Activated naive CD8-positive, alpha-beta T cell treated with anti-CD3 and anti-CD28 coated beads, Interleukin-2, amount 50 U/mL, for 16 hours (primary cell): ENCODE results near the gene CLK3.
A peak's percentile ranks its signal among the peaks of the same experiment; 100 is the strongest.
"Not testable (repeated sequence)": the region's sequence is repeated elsewhere in the genome, so short reads cannot be mapped to it uniquely, and the experiment has no call there.

Experiments
- DNase-seq: peaks from one replicate; pipeline ENCODE4 v3.0.0-alpha.2; 2020; ENCODE audit warnings: low read depth, low spot score

Gene CLK3

DNA sequence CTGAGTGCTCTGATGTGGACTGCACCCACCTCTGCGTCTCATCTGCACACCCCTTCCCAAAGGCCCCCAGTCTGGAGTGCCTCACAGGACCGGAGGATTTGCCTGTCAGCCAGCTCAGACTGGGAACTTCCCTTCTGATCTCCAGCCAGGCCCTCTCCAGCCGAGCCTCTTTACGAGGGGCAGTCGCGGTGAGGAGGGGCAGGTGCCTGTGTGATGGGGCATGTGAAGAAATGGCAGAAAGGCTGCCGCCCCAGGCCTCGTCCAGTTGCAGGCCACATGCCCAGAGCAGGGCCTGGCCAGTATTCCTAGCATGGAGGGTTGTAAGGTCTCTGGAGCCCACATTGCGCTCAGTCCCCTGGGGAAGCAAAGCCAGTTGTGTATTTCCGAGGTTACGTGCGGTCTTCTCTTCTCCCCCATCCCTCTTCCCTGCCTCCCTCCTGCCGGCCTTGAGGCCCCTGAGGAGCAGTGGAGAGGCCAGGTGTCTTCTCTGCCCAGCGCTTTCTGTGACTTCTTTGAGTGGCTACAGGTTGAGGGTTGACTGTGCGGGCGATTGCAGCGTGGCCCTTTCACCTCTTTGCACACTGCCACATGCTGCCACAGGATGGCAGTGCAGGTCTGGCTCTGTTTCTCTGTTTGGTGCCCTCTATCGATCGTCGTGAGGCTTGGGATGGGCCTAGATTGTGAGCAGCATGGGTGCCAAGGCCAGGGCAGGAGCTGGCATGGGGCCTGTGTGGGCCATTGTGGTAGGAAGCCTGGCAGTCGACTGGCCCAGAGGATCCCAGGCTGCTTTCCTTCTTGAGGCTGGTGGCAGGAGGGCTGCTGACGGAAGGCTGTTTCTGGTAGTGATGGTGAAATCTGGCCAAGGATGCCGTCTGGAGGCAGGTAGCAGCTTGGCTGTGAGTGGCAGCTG is 5.3 kb downstream of the CLK3 start:
- peak; percentile 64 for DNase-seq

DNA sequence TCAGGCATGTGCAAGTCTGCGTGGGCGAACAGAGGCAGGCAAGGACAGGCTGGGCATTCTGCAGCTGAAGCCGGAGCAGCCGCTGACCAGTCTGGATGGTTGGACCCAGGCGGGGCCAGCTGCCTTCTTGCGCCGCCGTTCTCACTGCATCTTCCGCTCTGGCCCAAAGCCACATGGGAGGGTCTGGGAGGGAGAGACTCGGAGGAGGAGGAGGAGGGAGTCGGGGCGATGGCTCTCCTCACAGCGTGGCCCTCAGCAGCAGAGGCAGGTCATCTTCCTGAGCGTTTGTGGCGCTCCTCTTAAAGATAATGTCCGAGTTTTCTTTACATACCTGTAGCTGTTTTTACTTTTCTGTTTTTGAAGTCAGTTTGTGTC is 5.9 kb downstream of the CLK3 start:
- no peak for DNase-seq

DNA sequence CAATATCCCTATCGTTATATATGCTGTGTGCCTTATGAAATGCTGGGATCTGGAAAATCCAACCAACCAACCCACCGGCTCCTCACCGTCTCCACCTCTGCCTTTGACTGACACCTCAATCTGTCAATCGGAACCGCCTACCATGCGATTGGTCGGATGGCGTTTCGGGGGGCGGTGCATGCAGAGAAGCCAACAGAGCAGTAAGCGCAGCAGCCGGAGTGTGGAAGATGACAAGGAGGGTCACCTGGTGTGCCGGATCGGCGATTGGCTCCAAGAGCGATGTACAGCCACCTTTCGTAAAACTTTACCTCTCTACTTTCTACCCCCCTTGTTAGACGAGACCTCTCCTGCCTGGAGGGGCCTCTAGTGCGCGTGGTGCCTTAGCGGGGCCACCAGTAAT is 6.3 kb downstream of the CLK3 start:
- DNase-seq, result no peak

DNA sequence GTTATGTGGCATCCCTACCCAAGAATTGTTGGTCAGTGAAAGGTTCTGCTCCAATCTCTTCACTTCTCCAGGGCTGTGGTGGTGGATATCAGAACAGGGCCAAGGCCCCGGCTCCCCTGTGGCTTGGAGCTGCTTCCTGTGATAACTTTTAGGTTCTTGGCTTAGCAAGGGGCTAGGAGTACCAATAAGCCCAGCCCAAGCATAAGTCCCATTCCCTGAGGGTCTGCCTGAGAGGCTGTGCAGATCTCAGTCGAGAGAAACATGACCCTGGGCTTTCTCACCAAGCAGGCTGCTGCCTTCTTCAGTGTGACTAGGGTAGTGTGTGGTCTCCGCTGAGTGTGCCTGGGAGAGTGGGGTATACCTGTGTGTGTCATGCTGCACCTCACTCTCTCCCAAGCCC is 7.1 kb downstream of the CLK3 start:
- no peak for DNase-seq

DNA sequence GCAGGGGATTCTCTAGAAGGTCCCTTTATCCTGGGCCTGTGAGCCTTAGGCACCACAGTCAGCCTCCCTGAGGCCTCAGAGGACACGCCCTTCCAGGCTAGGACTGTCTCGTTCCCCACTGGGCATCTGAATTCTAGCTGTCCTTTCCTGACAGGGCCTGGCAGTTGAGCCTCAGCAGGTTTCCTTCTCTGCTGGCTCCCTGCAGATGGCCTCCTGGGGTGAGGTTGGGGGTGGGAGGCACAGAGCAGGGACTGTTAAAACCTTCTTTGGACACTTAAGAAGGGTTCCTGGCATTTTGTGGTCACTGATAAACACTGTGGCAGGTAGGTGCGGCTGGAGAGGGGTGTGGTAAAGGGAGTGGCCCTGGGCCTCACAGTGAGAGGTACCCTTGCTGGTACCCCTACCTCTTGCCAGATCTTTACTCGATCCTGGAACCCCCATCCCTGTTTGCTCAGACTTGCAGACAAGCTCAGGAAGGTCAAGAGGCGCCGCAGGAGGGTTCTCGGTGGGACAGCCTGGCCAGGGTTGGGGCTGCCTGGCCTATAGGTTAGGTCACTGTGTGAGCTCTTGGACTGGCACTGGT is 8.5 kb downstream of the CLK3 start:
- no peak for DNase-seq

DNA sequence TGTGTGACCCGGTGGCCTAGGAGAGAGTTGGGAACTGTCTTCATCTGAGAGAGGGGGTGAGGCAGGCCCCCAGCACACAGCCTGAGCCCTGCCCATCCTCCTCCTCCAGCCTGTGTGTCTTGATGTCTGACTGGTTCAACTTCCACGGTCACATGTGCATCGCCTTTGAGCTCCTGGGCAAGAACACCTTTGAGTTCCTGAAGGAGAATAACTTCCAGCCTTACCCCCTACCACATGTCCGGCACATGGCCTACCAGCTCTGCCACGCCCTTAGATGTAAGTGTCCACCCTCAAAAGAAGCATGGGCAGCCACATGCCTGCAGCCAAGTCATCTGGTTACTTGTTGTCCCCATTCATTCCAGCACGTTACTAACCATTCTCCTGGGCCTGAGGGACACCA is 10.1 kb downstream of the CLK3 start:
- DNase-seq, result no peak

DNA sequence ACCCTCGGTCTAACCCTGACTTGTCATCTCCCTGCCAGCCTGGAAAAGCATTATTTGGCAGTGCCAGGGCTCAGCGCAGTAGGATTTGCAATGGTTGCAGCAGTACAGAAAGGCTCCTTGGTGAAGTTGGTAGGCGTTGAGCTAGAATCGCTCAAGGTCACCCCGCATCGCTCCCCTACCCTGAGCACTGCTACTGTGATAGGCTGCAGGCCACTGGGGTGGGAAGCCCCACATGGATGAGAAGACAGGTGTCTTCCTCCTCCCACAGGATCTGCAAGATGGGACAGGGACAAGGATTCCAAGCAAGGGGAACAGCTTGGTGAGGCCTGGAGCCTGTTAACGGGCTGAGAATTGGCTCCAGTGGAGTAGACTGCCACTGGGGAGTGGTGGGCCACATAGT is 10.7 kb downstream of the CLK3 start:
- no peak for DNase-seq

DNA sequence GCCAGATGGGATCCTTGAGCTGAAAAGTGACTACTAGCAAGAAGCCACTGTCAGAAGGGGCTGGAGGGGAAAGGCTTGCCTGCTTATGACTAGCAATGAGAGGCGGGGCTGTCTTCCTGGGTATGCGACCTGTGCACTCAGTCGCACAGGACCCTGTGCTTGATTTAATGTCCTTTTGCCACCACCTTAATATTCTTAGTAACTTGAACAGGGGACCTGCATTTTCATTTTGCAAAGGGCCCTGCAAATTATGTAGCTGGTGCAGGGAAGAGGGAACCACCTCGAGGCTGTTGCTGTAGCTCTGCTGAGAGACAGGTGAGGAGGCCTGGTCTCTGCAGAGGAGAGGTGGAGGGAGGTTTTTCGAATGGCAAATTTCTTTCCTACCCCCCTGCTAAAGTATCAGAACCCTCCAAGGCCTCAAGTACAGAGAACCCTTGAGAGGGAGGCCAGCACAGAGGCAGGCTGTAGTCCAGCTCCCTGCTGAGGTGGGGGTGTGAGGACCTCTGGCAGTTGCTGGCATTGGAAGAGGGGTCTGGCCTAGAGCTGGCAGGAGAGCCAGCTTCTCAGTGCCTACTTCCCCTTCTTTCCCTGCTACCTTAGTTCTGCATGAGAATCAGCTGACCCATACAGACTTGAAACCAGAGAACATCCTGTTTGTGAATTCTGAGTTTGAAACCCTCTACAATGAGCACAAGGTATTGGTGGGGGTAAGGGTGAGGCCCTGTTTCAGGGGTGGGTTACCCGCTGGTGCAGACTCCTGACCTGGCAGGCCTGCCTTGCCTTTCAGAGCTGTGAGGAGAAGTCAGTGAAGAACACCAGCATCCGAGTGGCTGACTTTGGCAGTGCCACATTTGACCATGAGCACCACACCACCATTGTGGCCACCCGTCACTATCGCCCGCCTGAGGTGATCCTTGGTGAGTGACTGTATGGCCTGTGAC is 11.4 kb downstream of the CLK3 start:
- DNase-seq, result no peak

DNA sequence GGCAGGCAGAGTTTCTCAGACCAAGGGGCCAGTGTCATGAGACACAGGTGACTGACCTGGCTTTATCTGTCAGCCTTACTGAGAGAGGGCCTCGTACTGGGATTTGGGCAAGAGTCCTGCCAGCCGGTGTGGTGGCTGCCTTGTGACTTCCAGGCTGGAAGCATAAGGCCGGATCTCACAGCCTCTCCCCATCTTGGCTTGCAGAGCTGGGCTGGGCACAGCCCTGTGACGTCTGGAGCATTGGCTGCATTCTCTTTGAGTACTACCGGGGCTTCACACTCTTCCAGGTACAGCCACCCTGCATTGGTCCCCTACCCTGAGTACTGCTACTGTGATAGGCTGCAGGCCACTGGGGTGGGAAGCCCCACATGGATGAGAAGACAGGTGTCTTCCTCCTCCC is 12.1 kb downstream of the CLK3 start:
- no peak for DNase-seq

DNA sequence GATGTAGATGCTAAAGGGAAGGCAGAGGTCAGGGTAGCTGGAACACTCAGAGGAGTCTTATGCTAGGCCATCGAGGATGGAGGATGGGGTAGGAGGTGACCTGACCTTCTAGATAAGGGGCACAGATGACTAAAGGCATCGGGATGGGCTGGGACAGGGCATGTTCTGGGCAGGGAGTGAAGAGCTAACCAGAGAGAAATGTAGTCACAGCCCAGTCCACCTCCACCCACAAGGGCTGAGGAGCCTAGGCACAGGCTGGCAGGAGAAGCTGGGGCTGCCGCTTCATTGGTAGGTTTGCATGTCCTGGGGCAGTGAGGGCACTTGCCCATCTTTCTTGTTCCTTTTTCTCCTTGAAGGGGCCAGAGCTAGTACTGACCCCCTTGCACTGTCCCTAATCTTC is 12.6 kb downstream of the CLK3 start:
- DNase-seq, result no peak

DNA sequence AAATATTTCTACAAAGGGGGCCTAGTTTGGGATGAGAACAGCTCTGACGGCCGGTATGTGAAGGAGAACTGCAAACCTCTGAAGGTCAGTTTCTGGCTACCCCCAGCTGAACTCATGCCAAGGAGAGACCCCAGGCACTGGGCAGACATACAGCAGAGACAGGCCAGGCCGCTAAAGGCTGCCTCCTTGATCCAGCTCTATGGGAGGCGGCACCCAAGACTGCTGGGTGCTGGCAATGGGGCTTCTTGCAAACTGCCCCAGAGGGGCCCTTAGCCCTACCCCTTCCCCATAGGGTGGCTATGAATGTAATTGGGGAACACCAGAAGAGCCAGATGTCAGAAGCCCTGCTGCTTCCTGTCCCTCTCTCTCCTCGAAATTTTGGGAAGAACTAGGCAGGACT is 13.3 kb downstream of the CLK3 start:
- no peak for DNase-seq

DNA sequence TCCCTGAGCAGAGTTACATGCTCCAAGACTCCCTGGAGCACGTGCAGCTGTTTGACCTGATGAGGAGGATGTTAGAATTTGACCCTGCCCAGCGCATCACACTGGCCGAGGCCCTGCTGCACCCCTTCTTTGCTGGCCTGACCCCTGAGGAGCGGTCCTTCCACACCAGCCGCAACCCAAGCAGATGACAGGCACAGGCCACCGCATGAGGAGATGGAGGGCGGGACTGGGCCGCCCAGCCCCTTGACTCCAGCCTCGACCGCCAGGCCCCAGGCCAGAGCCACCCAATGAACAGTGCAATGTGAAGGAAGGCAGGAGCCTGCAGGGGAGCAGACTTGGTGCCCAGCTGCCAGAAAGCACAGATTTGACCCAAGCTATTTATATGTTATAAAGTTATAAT is 14.1 kb downstream of the CLK3 start:
- not testable (repeated sequence) for DNase-seq

DNA sequence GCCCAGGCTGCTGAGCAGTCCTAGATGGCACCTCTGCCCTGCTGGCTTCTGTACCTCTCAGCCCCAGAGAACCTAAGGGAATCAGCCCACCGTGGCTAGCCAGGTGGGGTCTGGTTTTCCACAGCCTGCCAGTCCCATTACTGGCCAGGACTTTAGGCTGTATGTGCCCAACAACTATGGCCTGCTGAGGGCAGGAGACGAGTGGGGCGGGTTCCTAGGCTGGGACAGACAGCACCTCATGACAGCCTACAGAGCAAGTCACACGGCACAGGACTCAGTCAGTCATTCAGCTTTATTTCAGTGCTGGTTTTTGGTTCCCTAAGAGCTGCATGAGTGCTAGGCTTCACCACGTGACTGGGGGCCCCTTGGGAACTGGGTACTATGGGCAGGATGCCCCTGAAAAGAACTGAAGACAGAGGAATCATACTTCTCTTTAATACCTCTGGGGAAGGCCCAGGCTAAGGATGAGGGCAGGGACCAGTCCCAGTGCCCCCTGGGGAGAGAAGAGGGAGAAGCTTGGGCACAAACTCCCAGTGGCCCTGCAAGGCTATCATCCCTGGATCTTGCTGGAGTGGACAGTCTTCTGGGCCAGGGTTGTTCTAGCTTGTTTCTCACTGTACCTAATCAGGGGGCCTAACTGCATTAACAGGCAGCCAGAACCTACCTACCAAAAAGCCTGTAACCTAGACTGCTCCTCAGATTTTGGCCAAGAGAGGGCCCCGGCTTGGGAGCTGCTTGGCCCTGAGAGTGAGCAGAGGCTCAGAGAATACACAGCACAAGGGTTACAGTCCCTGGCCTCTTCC is 14.8 kb downstream of the CLK3 start:
- DNase-seq, result no peak

DNA sequence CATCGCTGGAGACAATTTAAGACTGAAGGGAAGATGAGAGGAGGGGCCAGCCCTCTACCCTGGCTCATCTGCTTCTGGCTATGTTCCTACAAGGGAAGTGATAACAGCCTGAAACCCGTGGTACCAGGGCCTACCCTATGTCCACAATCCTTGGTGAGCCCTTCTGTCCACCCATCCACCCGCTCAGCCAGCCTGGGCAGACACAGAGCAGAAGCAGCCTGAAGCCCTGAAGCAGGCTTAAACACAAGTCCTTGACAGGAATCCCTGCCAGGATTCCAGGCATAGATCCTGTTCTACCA is 15.4 kb downstream of the CLK3 start:
- DNase-seq, result no peak

DNA sequence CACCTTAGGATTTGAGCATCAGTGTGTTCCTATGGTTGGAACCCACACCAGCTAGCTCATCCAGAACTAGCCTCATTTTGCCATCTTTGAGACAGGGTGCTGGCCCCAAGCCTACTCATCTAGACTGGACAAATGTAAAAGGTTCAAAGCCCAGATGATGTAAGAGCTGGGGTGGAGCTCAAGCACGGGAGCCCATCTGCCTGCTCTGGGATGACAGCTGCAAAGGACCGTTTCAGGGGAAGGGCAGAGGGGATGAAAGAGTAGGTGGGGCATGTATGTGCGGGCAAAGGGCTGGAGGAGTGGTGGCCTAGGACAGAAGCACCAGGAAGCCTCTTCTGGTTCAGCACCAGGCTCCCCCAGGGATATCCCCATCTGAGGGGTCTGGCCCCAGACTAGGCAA is 15.8 kb downstream of the CLK3 start:
- DNase-seq, result no peak

DNA sequence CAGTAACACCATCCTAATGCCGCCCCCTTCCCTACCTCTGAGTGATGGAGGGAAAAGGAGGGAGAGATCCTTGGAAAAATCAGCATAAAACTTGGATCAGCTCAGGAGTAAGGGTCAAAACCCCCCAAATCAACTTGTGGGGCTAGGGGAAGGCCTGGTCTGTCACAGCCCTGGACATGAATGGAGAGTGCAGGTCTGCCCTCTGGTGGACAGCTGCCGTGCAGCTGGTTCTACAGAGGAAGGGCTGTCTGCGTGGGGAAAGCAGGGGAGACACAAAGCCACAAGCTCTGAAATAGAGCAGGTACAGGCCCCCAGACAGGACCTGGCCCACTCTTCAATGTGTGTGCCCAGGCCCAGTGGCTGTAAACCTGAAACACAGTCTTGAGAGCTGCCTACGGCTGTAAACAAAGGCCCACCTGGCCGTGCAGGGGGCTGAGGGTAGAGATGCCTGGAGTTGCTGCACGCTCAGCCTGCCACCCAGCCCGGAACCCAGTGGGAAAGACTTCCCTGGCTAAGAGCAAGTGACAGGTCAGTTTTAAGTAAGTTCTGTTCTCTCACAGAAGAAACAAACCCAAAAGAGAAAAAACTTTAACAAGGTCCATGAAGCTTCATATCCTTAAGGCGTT is 16.4 kb downstream of the CLK3 start:
- peak; percentile 25 for DNase-seq

DNA sequence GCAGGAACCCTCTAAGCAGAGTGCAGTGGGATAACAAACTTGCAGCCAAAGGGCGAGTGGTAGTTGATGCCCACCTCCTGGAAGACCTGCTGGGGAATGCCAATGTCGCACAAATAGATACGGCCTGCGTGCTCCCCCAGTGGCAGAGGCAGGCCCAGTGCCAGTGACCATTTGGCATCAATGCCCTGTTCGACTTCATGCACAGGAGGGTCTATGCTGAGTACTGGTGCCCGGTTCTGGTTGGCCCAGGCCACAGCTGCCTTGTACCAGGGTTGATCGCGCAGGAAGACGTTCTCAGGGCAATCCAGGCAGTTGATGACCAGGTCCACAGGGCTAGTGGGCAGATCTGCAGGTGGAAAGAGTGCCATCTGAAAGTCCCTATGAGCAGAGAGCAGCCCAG is 17.0 kb downstream of the CLK3 start:
- DNase-seq, result no peak

DNA sequence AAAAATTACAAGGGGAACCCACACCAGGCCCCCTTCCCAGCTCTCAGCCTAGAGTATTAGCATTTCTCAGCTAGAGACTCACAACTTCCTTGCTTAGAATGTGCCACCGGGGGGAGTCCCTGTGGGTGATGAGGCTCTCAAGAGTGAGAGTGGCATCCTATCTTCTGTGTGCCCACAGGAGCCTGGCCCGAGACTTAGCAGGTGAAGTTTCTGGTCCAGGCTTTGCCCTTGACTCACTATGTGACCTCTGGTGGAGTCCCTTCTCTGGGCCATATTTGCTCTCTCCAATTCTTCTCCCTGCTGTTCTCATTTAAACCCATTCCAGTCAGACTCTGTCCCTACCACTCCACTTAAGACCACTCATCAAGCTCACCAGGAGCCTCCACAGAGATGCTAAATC is 18.1 kb downstream of the CLK3 start:
- no peak for DNase-seq

DNA sequence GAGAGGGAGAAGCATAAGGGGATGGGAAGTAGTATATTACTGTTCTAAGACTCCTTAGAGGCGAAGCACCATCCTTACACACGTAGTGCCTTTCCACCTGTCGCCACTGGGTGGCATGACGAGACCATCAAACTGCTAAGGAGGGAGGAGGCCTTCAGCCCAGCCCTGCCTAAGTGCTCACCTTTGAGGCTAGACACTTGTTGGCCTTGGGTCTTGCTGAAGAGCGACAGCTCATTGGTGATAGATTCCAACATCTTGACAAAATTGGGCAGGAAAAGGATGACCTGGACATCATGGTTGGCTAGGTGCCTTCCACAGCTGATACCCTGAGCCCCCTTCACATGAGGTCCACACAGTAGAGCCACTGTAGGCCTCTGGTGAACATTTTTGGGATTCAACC is 19.6 kb downstream of the CLK3 start:
- DNase-seq, result peak; percentile 47

DNA sequence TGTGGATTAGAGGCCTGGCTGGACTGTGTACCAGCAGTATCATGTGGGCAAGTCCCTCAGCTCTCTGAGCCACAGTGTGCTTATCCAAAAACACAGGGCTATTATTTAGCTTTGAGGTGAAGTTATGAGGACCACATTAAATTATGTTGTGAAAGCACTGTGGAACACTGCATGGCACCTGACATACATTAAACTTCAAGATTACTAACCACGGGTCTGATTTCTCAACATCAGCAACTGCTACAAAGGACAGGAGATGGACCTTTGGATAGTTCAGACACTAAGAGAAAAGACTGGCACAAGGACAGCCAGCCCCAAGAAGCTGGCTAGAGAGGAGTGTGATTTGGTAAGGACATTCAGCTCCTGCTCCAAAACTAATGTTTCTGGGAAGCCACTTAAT is 21.3 kb downstream of the CLK3 start:
- no peak for DNase-seq

DNA sequence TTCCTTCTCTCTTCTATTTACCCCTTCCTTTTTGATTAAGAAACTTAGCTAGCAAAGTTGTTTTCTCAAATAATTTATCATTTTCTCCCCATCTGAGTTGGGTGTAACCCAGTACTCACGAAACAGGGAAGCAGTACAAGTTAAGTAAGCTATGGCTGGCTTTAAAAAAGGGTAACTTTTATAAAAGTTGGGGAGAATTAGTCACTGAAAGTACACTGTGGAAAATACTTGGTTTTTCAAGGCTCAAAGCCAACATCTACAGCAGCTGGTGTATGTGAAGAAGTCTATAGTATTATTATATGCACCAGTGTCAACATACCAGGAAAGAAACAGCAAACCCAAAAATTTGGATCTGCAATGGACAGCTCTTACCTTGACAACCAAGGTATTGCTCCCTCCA is 25.5 kb downstream of the CLK3 start:
- no peak for DNase-seq
